ENCODE results near the gene LINC01488.

- TF ChIP-seq CTCF (CRISPR knock-in tag; IDR thresholded peaks at IDR 0.05) (no peak), FOXA3 (CRISPR knock-in tag; IDR thresholded peaks at IDR 0.05) (no peak), POLR2A (IDR thresholded peaks at IDR 0.05; ENCODE audit: insufficient read depth in 1 of 2, low read depth in 2 of 2, low read length in 2 of 2) (no peak), ATM (IDR thresholded peaks at IDR 0.05; ENCODE audit: borderline replicate concordance) (no peak), ATF2 (CRISPR knock-in tag; IDR thresholded peaks at IDR 0.05) (no peak), EP300 (IDR thresholded peaks at IDR 0.05; ENCODE audit: low read depth in 2 of 2, low read length in 2 of 2) (no peak), EP300 (CRISPR knock-in tag; IDR thresholded peaks at IDR 0.05; ENCODE audit: borderline replicate concordance) (no peak), ZBTB33 (CRISPR knock-in tag; IDR thresholded peaks at IDR 0.05) (no peak)
These were observed 31.7 kb downstream of the LINC01488 start for GRCh38 chr11:69513196-69513595.
